RWPE2 (cell line): Measurements from ENCODE around the gene NUDT12.

ENCODE experiments used
- ATAC-seq: fragments of 200-7000 bp; cut with Tn5 transposase; 3 replicates; pipeline ENCODE4 v1.9.1; 2021; ENCODE audit warnings: low read depth
- DNase-seq: peaks from one replicate; pipeline ENCODE4 v3.0.0-alpha.2; 2020; ENCODE audit warnings: low spot score
- H3K27ac ChIP-seq: fragments of 450-650 bp; 2 replicates; pipeline ENCODE4 v1.5.1; 2017; ENCODE audit warnings: mild to moderate bottlenecking; ENCODE audit not compliant: poor library complexity, severe bottlenecking
- H3K27me3 ChIP-seq: fragments of 250-450 bp; sonication (Bioruptor Pico); 2 replicates; pipeline ENCODE4 v1.5.1; 2021; ENCODE audit warnings: mild to moderate bottlenecking, moderate library complexity; ENCODE audit not compliant: insufficient read depth, poor library complexity, severe bottlenecking
- H3K36me3 ChIP-seq: fragments of 250-450 bp; sonication (Bioruptor Pico); 2 replicates; pipeline ENCODE4 v1.5.1; 2020; ENCODE audit warnings: low read depth, mild to moderate bottlenecking, moderate library complexity
- H3K4me1 ChIP-seq: fragments of 250-450 bp; sonication (Bioruptor Pico); 2 replicates; pipeline ENCODE4 v1.5.1; 2021; ENCODE audit warnings: mild to moderate bottlenecking, moderate library complexity; ENCODE audit not compliant: insufficient read depth, poor library complexity, severe bottlenecking
- H3K4me3 ChIP-seq: fragments of 250-450 bp; sonication (Bioruptor Pico); 2 replicates; pipeline ENCODE4 v1.5.1; 2021; ENCODE audit warnings: mild to moderate bottlenecking, moderate library complexity; ENCODE audit not compliant: severe bottlenecking
- H3K9me3 ChIP-seq: fragments of 250-450 bp; sonication (Bioruptor Pico); 2 replicates; pipeline ENCODE4 v1.5.1; 2021; ENCODE audit warnings: mild to moderate bottlenecking, moderate library complexity; ENCODE audit not compliant: severe bottlenecking
- CTCF ChIP-seq: fragments of 450-650 bp; IDR thresholded peaks from one replicate; pipeline ENCODE4 v1.5.1; 2017; ENCODE audit warnings: mild to moderate bottlenecking, moderate library complexity; ENCODE audit not compliant: poor library complexity, severe bottlenecking

The NUDT12 gene

GRCh38 chr5:103569313-103570060 lies 6.9 kb upstream of the NUDT12 start:
- Histone ChIP-seq H3K27ac (no peak overlapping the region), H3K36me3 (no peaks in the 10 kb centered on the region), H3K4me3 (no peak overlapping the region), H3K27me3 (no peaks in the 10 kb centered on the region), H3K4me1 (no peaks in the 10 kb centered on the region), H3K9me3 (no peaks in the 10 kb centered on the region)
- ATAC-seq (no peak), DNase-seq (no peak)
- no peak for TF ChIP-seq CTCF

GRCh38 chr5:103565719-103566118 lies 3.1 kb upstream of the NUDT12 start:
- DNase-seq (no peak), ATAC-seq (no peak)
- TF ChIP-seq CTCF, result no peak
- H3K4me3 ChIP-seq, result no peak overlapping the region
- no peaks in the 10 kb centered on the region for H3K36me3 ChIP-seq
- no peak overlapping the region for H3K27ac ChIP-seq
- H3K9me3 ChIP-seq, result no peaks in the 10 kb centered on the region
- no peaks in the 10 kb centered on the region for H3K27me3 ChIP-seq
- H3K4me1 ChIP-seq, result peaks cover 7% of the 10 kb centered on the region

GRCh38 chr5:103561685-103562452 lies 720 bp downstream of the NUDT12 start:
- peaks cover 7% of the 10 kb centered on the region for H3K4me1 ChIP-seq
- H3K36me3 ChIP-seq, result peaks cover 25% of the 10 kb centered on the region
- ATAC-seq, result peak; percentile 24
- H3K4me3 ChIP-seq, result peak overlapping the region; percentile 56
- no peak for DNase-seq
- TF ChIP-seq CTCF, result no peak
- no peaks in the 10 kb centered on the region for H3K9me3 ChIP-seq
- peak overlapping the region; percentile 69 for H3K27ac ChIP-seq
- no peaks in the 10 kb centered on the region for H3K27me3 ChIP-seq

GRCh38 chr5:103560826-103561225 lies 1.8 kb downstream of the NUDT12 start:
- TF ChIP-seq CTCF, result no peak
- no peak overlapping the region for H3K27ac ChIP-seq
- H3K4me1 ChIP-seq, result peaks cover 7% of the 10 kb centered on the region
- no peak overlapping the region for H3K4me3 ChIP-seq
- DNase-seq, result no peak
- peaks cover 35% of the 10 kb centered on the region for H3K36me3 ChIP-seq
- H3K9me3 ChIP-seq, result no peaks in the 10 kb centered on the region
- no peak for ATAC-seq
- no peaks in the 10 kb centered on the region for H3K27me3 ChIP-seq

GRCh38 chr5:103546858-103547257 lies 15.7 kb downstream of the NUDT12 start:
- DNase-seq, result no peak
- no peak for ATAC-seq
- H3K4me3 ChIP-seq, result no peak overlapping the region

More at GRCh38 chr5:103546858-103547257, 15.7 kb downstream of the NUDT12 start:
- TF ChIP-seq CTCF, result no peak
- Histone ChIP-seq H3K36me3 (peaks cover 24% of the 10 kb centered on the region), H3K27me3 (no peaks in the 10 kb centered on the region), H3K27ac (no peak overlapping the region), H3K9me3 (no peaks in the 10 kb centered on the region), H3K4me1 (no peaks in the 10 kb centered on the region)
